K562 (cell line): ENCODE measurements around the gene LDLR. TPM values are rescaled to one million over a fixed set of nuclear protein-coding genes. Genes with fewer than 3 reads are reported as not detected.
A peak's percentile ranks its signal among the peaks of the same experiment; 100 is the strongest.

Source experiments
- ASH1L ChIP-seq: fragments of 450-650 bp; IDR thresholded peaks from 2 replicates; pipeline ENCODE4 v1.6.1; 2018; ENCODE audit warnings: borderline replicate concordance, mild to moderate bottlenecking, low read depth; ENCODE audit not compliant: partially characterized antibody
- ATF3 ChIP-seq, 2 experiments: fragments of 450-650 bp in 1 of 2; sonication (generic) in 1 of 2; formaldehyde crosslinking in 1 of 2; IDR thresholded peaks in 1 of 2; conservative IDR thresholded peaks in 1 of 2; 2 replicates each; pipeline versions ENCODE4 v1.6.1 to v1.8.1; 2016 to 2023; ENCODE audit warnings: mild to moderate bottlenecking in 2 of 2, moderate library complexity in 2 of 2, inconsistent platforms in 1 of 2, missing genetic modification reagents in 1 of 2
- BCL6 ChIP-seq: fragments of 250-450 bp; sonication (Bioruptor Pico); IDR thresholded peaks from 2 replicates; pipeline ENCODE4 v1.4.0; 2020
- EHMT2 ChIP-seq: fragments of 450-650 bp; IDR thresholded peaks from 2 replicates; pipeline ENCODE4 v1.6.1; 2018; ENCODE audit warnings: antibody characterized with exemption
- ELF1 ChIP-seq: fragments of 200-800 bp; sonication (Bioruptor generic); IDR thresholded peaks from 2 replicates; pipeline ENCODE4 v1.6.1; 2016; ENCODE audit warnings: missing genetic modification characterization, missing compliant biosample characterization
- IRF9 ChIP-seq: fragments of 450-650 bp; IDR thresholded peaks from 2 replicates; pipeline ENCODE4 v1.6.1; 2016; ENCODE audit warnings: missing biosample characterization, missing genetic modification characterization
- L3MBTL2 ChIP-seq: fragments of 450-650 bp; IDR thresholded peaks from 2 replicates; pipeline ENCODE4 v1.6.1; 2016; ENCODE audit warnings: mild to moderate bottlenecking, moderate library complexity
- MAFK ChIP-seq: IDR thresholded peaks from 2 replicates; pipeline ENCODE4 v1.6.1; 2011; ENCODE audit warnings: low read length, improper control_type of control experiment
- MED1 ChIP-seq: sonication (generic); formaldehyde crosslinking; IDR thresholded peaks from 2 replicates; pipeline ENCODE4 v1.8.1; 2023; ENCODE audit warnings: missing genetic modification reagents, borderline replicate concordance
- NR2C1 ChIP-seq, 2 experiments: fragments of 450-650 bp; IDR thresholded peaks; 2 replicates each; pipeline ENCODE4 v1.6.1; 2017; ENCODE audit warnings: mild to moderate bottlenecking in 2 of 2, antibody characterized with exemption in 1 of 2, inconsistent platforms in 1 of 2, missing compliant biosample characterization in 1 of 2, missing genetic modification characterization in 1 of 2
- PBX2 ChIP-seq, 2 experiments: IDR thresholded peaks in 1 of 2; conservative IDR thresholded peaks in 1 of 2; 2 replicates each; pipeline ENCODE4 v1.6.1; 2016; ENCODE audit warnings: low read depth in 2 of 2, mild to moderate bottlenecking in 1 of 2, missing compliant biosample characterization in 1 of 2, missing genetic modification characterization in 1 of 2, moderate library complexity in 1 of 2
- SAFB2 ChIP-seq: fragments of 200-400 bp; formaldehyde crosslinking; IDR thresholded peaks from 2 replicates; pipeline ENCODE4 v1.6.1; 2018; ENCODE audit warnings: borderline replicate concordance, low read length, low read depth, moderate library complexity; ENCODE audit not compliant: severe bottlenecking
- SETDB1 ChIP-seq: IDR thresholded peaks from one replicate; pipeline ENCODE4 v1.6.1; 2012; ENCODE audit warnings: low read length, control low read depth, inconsistent platforms
- SIN3B ChIP-seq: fragments of 450-650 bp; IDR thresholded peaks from 2 replicates; pipeline ENCODE4 v1.6.1; 2017; ENCODE audit warnings: low read depth, mild to moderate bottlenecking, moderate library complexity
- SMARCA4 ChIP-seq: fragments of 450-650 bp; IDR thresholded peaks from 2 replicates; pipeline ENCODE4 v1.6.1; 2016
- SRF ChIP-seq, 2 experiments: fragments of 250-450, 450-650 bp in 1 of 2; sonication (Bioruptor Pico) in 1 of 2; sonication (generic) in 1 of 2; formaldehyde crosslinking; IDR thresholded peaks; 2 replicates each; pipeline versions ENCODE4 v1.5.0 to v1.5.1; 2020 to 2022; ENCODE audit warnings: mild to moderate bottlenecking in 1 of 2, missing genetic modification reagents in 1 of 2
- STAT5B ChIP-seq: fragments of 250-450 bp; sonication (Bioruptor Pico); IDR thresholded peaks from 2 replicates; pipeline ENCODE4 v1.8.0; 2021; ENCODE audit warnings: mild to moderate bottlenecking, inconsistent platforms
- TCF3 ChIP-seq: sonication (generic); formaldehyde crosslinking; IDR thresholded peaks from 2 replicates; pipeline ENCODE4 v1.4.0; 2020; ENCODE audit warnings: mild to moderate bottlenecking, missing genetic modification reagents
- ZC3H4 ChIP-seq: sonication (generic); formaldehyde crosslinking; IDR thresholded peaks from 2 replicates; pipeline ENCODE4 v1.9.0; 2021; ENCODE audit warnings: missing genetic modification reagents, borderline replicate concordance
- ZNF165 ChIP-seq: fragments of 250-450 bp; sonication (Bioruptor Pico); IDR thresholded peaks from 2 replicates; pipeline ENCODE4 v1.4.0; 2020; ENCODE audit warnings: borderline replicate concordance
- ZNF263 ChIP-seq: sonication (generic); formaldehyde crosslinking; IDR thresholded peaks from 2 replicates; pipeline ENCODE4 v1.8.0; 2022; ENCODE audit warnings: mild to moderate bottlenecking, missing genetic modification reagents, borderline replicate concordance
- ZNF3 ChIP-seq: fragments of 250-450 bp; sonication (Bioruptor Pico); IDR thresholded peaks from 2 replicates; pipeline ENCODE4 v1.5.0; 2021; ENCODE audit warnings: mild to moderate bottlenecking, moderate library complexity
- ZNF347 ChIP-seq: fragments of 450-650 bp; formaldehyde crosslinking; IDR thresholded peaks from 2 replicates; pipeline ENCODE4 v1.4.0; 2020; ENCODE audit warnings: low read depth, mild to moderate bottlenecking, moderate library complexity
- ZNF431 ChIP-seq: sonication (generic); formaldehyde crosslinking; IDR thresholded peaks from 2 replicates; pipeline ENCODE4 v1.8.0; 2022; ENCODE audit warnings: mild to moderate bottlenecking, missing genetic modification reagents
- polyA plus RNA-seq, 8 experiments: library from polyadenylated mRNA; depleted of rRNA in 4 of 8; stranded (reverse) in 5 of 8; unstranded in 3 of 8; fragments of >200 nt; fragmentation: Nextera tagmentation in 2 of 8; fragmentation: Illumina TruSeq in 1 of 8; extraction: Ambion mirVana in 2 of 8; extraction: Trizol in 1 of 8; gene quantifications; 2 replicates each; pipeline versions ENCODE4 v1.2.1 to v1.2.3, GENCODE V29; 2011 to 2014; ENCODE audit warnings: inconsistent platforms in 1 of 8, missing spikeins in 1 of 8
- total RNA-seq, 7 experiments: library from RNA; depleted of rRNA in 6 of 7; stranded (reverse); fragments of >200 nt in 6 of 7; fragmentation: Illumina TruSeq in 2 of 7; extraction: Trizol in 2 of 7; gene quantifications; 2 replicates each; pipeline versions ENCODE4 v1.2.1 to v1.2.3, GENCODE V29; 2011 to 2021; ENCODE audit warnings: low replicate concordance in 1 of 7

Gene LDLR
- total and polyA plus RNA-seq, 9 of the 15 experiments (the other 6 are each of a cell fraction or from before 2014, with no cell fraction given): 19.9 to 114 (median 56.3) TPM

- no peak for TF ChIP-seq PBX2 (CRISPR knock-in tag; IDR thresholded peaks at IDR 0.05; ENCODE audit: low read depth)
- 0 out of 2 replicates have a peak, but pooled peaks have one; percentile 18 for TF ChIP-seq PBX2 (tag; conservative IDR thresholded peaks at IDR 0.05; ENCODE audit: low read depth)
- no peak for TF ChIP-seq ZNF347
- TF ChIP-seq ZNF263: no peak
- TF ChIP-seq NR2C1 (IDR thresholded peaks at IDR 0.05): no peak
- TF ChIP-seq NR2C1 (tag; IDR thresholded peaks at IDR 0.05): no peak
- TF ChIP-seq TCF3 (CRISPR knock-in tag): no peak
- no peak for TF ChIP-seq ZNF431
- no peak for TF ChIP-seq ZNF3 (CRISPR knock-in tag)
- TF ChIP-seq SETDB1: no peak
- no peak for TF ChIP-seq SIN3B
- no peak for TF ChIP-seq SMARCA4
- no peak for TF ChIP-seq MED1
- TF ChIP-seq BCL6: no peak
- 0 out of 2 replicates have a peak, but pooled peaks have one; percentile 46 for TF ChIP-seq EHMT2
- TF ChIP-seq IRF9: peak; percentile 88
- no peak for TF ChIP-seq L3MBTL2
- no peak for TF ChIP-seq SAFB2
- no peak for TF ChIP-seq STAT5B (CRISPR knock-in tag)
- no peak for TF ChIP-seq ELF1
- TF ChIP-seq SRF (CRISPR knock-in tag; IDR thresholded peaks at IDR 0.05): no peak
- TF ChIP-seq ASH1L: no peak
- no peak for TF ChIP-seq ZNF165 (CRISPR knock-in tag)
- TF ChIP-seq ATF3 (IDR thresholded peaks at IDR 0.05): peak; percentile 42
- TF ChIP-seq ATF3 (CRISPR knock-in tag; conservative IDR thresholded peaks at IDR 0.05): no peak
- TF ChIP-seq MAFK: no peak
- TF ChIP-seq ZC3H4 (CRISPR knock-in tag): no peak
These were observed 92.2 kb downstream of the LDLR start (continued) for GRCh38 chr19:11181488-11181887.
